Measurements from ENCODE around the gene ZNF536. TPM values are rescaled to one million over a fixed set of nuclear protein-coding genes. Genes with fewer than 3 reads are reported as not detected.
"Not testable (repeated sequence)": the region's sequence is repeated elsewhere in the genome, so short reads cannot be mapped to it uniquely, and the experiment has no call there.

Gene ZNF536
- total RNA-seq, 1 donor from 2014 or later = 1.4 TPM

GRCh38 chr19:30388327-30388726, 16.1 kb downstream of the ZNF536 start:
- DNase-seq (ENCODE audit: low spot score) = no peak

DNA sequence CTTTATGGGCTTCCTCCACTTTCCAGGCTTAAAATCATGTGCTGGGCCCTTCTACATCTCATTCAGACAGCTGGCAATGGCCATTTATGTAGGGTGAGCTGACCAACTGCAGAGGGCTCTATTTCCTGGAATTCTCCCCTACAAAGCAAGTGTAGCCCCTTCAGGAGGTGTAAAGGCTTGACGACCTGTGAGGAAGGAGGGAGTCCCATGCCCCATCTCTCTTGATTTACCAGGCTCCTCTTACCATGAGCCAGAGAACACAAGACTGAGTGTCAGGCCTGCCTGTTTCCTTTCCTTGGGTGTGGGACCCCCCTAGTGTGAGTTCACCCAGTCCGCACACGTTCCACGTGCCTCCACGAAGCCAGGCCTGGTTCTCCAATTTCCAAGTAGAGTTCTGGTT, 16.6 kb downstream of the ZNF536 start:
- DNase-seq (ENCODE audit: low spot score) = no peak

GRCh38 chr19:30390356-30390988, 18.3 kb downstream of the ZNF536 start:
- no peak for DNase-seq (ENCODE audit: low spot score)

DNA sequence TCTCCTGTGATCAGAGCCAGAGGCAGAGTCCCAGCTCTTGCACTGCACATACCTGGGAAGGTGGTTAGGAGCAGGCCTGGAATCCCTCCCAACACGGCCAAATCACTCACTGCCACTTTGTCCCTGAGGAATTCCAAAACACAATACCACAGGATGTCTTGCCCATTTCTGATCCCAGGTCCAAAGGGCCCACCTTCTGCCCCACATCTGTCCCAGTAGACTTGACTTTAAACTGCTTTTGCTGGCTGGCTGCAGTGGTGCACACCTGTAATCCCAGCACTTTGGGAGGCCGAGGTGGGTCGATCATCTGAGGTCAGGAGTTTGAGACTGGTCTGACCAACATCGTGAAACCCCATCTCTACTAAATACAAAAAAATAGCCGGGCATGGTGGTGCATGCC, 18.9 kb downstream of the ZNF536 start:
- DNase-seq (ENCODE audit: low spot score) = no peak

DNA sequence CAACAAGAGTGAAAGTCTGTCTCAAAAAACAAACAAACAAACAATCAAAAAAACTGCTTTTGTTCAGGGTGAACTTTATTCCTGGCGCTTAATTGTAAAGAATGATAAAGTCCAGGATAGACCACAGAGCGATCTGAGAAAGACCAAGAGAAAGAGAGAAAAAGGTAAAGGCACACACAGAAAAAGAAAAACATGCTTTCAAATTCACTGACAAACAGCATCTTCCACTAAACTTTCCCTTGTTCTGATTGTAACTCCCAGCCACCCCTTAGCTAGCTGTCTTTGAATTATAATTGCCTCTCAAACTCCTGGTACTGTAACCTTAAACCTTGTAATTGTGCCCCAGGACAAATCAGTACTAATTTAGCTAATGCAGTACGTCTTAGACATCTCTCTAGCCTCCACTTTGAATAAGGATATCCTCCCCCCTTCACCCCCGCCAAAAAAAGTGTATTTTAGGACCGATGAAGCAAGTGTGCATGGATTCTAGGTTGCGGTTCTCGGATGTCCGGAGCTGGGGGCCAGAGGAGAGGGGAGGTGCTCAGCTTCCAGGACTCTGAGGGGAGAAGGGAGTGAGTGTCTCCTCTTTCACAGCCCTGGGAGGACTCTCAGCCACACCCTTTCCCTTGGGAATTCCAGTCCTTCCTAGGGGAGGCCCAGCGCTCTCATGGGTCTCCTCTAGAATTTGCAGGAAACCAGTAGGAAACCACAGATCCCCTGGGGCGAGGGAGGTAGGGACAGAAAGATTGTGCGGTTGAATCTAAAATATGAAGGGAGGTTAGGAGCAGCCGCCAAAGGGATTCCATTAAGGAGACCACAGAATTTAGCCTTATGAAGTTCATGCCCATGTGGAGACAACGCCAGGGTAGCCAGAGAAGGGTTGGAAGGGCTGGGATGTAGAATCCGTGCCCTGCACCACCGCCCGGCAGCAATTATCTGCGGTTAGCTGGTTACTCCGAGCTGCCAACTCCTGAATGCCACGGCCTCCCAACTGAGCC, 19.7 kb downstream of the ZNF536 start:
- no peak for DNase-seq (ENCODE audit: low spot score)

DNA sequence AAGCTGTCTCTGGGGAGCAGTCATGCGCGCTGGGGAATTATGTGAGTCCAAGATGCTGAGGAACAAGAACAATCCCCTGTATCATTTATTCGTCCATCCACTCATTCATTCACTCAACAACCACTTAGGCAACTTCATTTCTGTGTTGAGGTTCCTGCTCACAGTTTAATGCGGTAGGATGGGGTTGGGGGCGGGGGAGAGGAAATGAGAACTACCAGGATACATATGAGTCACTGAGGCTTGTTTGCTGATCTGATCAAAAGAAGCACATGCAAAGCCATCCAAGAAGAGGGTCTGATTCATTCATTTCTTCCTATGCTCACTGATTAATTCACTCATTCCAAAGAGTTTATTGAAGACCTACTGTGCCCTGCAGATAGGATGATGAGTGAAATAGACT, 20.9 kb downstream of the ZNF536 start:
- DNase-seq (ENCODE audit: low spot score) = no peak

DNA sequence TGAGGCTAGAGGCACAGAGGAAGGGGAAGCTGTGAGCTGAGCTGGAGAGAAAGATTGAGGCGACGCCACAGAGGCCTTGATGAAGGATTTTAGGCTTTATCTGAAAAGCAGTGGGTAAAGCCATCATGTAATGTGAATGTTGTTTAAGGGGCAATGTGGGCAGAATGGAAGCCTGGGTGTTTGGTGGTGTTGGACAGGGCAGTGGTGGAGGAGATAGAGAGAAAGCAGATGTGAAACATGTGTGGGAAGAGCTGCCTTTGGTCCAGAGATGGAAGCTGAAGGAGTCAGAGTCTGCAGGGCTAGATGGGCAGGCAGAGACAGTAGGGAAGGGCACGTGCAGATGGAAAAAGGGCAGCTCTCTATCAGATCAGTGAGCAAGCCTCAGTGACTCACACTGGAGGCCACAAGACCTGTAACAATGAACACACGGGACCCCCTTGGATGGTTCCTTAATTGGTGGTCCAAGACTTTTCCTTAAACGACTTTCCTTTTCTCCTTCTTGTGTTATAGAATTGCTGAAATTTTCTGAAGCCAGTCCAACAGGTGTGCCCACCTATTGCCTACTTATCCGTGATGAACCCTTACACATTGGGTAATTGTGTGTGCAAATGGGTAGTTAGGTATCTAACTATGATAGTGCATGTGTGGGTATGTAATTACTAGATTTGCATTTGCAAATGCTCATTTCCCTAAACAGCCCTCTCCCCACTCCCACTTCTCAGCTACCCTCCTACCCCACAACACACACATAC, 21.7 kb downstream of the ZNF536 start:
- DNase-seq (ENCODE audit: low spot score) = no peak

DNA sequence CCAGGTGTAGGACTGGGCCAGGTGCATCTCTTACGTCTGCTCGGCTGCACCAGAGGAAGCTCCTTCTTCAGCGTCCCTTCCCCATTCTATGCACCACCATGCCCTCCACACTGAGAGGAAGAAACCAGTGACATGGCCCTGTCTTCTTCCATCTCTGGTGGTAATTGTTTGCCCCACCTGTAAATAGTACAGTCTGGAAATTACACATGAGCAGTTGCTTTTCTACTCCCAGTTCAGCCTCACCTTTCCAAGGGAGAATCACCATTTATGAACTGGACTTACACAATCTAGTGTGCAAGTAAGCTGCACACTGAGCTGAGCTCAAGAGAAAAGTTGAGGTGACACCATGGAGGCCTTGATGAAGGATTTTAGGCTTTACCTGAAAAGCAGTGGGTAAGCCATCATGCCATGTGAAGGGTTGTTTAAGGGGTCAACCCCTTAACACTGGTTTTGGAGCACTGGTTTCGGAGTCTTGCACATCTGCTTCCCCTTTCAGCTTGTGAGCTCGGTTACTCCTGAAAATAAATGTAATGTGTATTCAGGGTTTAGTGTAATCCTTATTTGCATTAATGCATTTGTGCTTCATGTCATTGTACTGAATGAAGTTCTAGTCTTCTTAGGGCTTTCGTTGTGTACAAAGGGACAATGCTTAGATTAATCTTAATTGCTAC, 22.4 kb downstream of the ZNF536 start:
- DNase-seq (ENCODE audit: low spot score) = no peak

GRCh38 chr19:30395283-30395682, 23.1 kb downstream of the ZNF536 start:
- no peak for DNase-seq (ENCODE audit: low spot score)

DNA sequence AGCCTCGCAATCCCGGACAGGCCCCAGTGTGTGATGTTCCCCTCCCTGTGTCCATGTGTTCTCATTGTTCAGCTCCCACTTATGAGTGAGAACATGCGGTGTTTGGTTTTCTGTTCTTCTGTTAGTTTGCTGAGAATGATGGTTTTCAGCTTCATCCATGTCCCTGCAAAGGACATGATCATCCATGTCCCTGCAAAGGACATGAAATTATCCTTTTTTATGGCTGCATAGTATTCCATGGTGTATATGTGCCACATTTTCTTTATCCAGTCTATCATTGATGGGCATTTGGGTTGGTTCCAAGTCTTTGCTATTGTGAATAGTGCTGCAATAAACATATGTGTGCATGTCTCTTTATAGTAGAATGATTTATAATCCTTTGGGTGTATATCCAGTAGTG, 26.4 kb downstream of the ZNF536 start:
- not testable (repeated sequence) for DNase-seq (ENCODE audit: low spot score)

DNA sequence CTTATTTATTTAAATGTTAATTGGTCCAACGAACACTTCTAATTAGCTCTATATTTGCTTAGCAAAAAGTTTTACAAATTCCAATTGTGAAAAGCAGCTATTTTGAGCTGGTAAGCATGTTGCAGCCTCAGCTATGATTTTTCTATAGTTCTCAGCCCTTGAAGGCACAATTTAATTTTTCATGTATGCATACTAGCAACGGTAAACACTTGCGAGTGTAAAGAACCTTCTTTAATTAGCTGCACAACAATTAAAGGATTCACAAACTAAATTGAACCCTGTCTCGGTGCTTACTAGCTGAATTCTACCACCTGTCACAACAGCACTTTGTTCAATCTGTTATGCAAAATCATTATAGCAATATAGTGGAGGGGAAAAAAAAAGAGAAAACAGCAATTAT, 29.8 kb downstream of the ZNF536 start:
- no peak for DNase-seq (ENCODE audit: low spot score)

GRCh38 chr19:30402436-30403202, 30.4 kb downstream of the ZNF536 start:
- DNase-seq (ENCODE audit: low spot score) = no peak

DNA sequence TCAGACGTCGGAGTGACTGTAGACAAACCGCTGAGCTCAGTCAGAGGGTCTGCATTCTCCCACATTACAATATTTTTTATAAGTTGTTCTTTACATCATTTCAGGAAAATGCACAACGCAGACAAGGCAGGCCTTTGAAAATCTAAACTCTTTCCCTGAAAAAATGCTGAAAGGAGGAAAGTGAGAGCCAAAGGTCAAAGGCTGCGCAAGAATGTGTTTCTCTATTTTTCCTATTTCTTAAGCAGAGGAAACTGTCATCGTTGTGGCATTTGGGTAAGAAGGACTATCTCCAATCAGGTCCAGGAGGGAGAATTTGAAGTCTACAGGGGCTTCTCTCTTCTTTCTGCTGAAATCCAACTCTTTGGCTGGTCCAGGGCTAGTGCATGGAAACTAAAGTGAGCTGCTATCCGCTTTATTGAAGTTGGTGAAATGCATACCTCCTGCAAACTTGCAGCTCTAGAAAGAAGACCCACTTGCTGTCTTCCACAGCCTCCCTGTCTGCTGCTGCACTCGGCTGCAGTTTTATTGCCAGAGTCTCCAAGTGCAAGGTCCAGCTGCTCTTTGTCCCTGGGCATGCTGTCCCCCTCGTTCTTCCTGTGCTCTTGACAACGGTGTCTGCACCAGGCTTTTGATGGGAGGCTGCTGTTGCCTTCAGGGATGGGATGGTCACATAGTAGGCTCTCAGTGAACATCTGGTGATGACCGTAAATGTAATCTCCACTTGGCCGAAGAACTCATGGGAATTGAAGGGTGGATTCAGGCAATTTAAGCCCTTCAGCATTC, 31.2 kb downstream of the ZNF536 start:
- no peak for DNase-seq (ENCODE audit: low spot score)

DNA sequence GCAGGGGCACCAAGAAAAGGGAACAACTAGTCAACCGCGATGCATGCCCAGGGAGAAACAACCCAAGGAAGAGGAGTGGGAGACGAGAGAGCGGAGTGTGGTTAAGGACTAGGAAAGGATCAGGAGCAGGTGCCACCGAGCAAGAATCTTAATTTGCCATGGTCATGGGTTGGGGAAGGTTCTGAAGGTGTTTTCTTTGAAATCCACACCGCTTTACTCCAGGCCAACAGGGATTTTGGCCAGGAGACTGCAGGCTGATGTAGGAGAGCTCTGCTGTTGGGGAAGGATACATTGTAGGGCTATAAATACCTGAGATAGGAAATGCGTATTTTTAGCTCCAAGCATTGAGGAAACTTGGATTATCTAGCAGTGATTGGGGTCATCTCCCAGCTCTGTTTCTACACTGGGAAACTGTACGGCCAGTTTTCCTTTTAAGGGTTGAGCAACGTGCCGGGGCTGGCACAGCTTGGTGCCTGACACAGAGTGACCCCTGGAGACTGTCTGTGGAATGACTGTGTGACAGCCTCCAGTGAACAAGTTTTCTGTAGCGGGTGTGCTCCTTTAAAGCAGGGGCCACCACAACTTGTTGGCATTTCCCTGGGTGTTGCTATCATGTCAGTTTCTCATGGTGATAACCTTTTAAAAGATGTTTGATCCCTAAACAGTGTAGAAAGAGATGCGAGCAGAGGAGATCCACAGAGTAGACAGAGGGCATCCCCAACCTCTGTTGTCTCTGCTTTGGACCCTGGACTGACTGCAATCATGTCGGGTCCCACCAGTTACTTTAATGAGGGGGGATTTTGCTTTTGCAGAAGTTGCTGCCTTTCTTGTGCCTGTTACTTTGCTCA, 34.3 kb downstream of the ZNF536 start:
- no peak for DNase-seq (ENCODE audit: low spot score)

GRCh38 chr19:30407068-30407709, 35.0 kb downstream of the ZNF536 start:
- no peak for DNase-seq (ENCODE audit: low spot score)

GRCh38 chr19:30408734-30409301, 36.6 kb downstream of the ZNF536 start:
- no peak for DNase-seq (ENCODE audit: low spot score)

GRCh38 chr19:30411714-30412113, 39.5 kb downstream of the ZNF536 start:
- no peak for DNase-seq (ENCODE audit: low spot score)

GRCh38 chr19:30416375-30416774, 44.2 kb downstream of the ZNF536 start:
- no peak for DNase-seq (ENCODE audit: low spot score)
